Fibroblast of the aortic adventitia (primary cell): ENCODE measurements around the gene FAM181A. TPM values are rescaled to one million over a fixed set of nuclear protein-coding genes. Genes with fewer than 3 reads are reported as not detected.

Experiments
- DNase-seq: peaks from one replicate; pipeline ENCODE4 v3.0.0-alpha.2; 2010; ENCODE audit warnings: low read depth
- H3K4me3 ChIP-seq: 2 replicates; pipeline ENCODE4 v1.5.1; 2011; ENCODE audit warnings: low read depth, mild to moderate bottlenecking, control low read depth, low read length, moderate library complexity
- total RNA-seq: library from RNA; depleted of rRNA; stranded (reverse); fragments of >200 nt; gene quantifications from 2 replicates; pipeline ENCODE4 v1.2.3, GENCODE V29; 2012; ENCODE audit warnings: low replicate concordance
- TF ChIP-seq, protein P1 (sequence below): IDR thresholded peaks from 2 replicates; pipeline ENCODE4 v1.5.1; 2011; ENCODE audit warnings: mild to moderate bottlenecking, low read length, control low read depth, inconsistent platforms; ENCODE audit not compliant: insufficient read depth

Gene FAM181A
- total RNA-seq, result not detected in 2 replicates

DNA sequence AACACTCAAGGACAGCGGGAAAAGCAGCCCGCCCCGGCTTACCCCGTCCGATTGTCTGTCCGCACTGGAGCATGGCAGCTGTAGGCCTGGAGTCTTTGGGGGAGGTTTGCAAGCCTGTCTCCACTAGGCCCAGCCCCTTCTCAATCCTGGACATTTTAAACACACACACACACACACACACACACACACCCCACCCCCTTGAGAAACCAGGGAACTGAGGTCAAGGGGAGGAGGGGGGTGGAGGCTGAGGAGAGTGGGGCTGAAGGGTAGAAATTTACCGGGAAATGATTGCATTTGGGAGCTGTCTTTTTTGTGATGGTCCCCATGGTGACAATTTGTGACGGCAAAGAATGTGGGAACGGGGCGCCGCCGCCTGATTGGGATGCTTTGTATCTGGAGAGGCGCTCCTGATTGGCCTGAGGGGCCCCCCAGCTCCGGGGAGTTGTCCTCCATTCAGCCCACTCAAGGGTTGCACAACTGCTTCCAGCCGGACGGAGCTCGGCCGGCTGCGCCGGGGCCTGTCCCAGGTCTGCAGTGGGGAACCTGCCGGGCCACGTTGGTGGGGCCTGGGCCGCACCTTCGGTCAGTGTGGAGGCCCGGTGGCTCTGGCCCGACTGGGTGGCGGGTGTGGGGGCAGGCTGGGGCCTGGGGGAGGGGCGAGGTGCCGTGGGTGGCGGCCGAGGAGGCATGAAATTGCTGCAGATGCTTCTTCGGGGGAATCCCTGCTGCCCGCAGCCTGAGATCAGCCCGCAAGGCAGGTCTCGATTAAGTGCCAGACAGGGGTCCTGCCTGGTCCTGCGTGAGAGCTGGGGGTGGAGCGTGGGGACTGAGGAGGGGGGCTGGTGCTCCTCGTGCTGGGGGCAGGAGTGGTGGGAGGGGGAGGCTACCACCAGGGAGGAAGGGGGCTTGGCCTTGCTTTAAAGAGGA, at the start of gene FAM181A:
Gene FAM181A (plus strand): TSS at position 472 of the 927 bp plus-strand sequence. CDS start 942 bp downstream, outside the sequence.
- no peak within 1 kb of the TSS for H3K4me3 ChIP-seq
- TF ChIP-seq, protein P1, sequence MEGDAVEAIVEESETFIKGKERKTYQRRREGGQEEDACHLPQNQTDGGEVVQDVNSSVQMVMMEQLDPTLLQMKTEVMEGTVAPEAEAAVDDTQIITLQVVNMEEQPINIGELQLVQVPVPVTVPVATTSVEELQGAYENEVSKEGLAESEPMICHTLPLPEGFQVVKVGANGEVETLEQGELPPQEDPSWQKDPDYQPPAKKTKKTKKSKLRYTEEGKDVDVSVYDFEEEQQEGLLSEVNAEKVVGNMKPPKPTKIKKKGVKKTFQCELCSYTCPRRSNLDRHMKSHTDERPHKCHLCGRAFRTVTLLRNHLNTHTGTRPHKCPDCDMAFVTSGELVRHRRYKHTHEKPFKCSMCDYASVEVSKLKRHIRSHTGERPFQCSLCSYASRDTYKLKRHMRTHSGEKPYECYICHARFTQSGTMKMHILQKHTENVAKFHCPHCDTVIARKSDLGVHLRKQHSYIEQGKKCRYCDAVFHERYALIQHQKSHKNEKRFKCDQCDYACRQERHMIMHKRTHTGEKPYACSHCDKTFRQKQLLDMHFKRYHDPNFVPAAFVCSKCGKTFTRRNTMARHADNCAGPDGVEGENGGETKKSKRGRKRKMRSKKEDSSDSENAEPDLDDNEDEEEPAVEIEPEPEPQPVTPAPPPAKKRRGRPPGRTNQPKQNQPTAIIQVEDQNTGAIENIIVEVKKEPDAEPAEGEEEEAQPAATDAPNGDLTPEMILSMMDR, result no peak
- no peak for DNase-seq

DNA sequence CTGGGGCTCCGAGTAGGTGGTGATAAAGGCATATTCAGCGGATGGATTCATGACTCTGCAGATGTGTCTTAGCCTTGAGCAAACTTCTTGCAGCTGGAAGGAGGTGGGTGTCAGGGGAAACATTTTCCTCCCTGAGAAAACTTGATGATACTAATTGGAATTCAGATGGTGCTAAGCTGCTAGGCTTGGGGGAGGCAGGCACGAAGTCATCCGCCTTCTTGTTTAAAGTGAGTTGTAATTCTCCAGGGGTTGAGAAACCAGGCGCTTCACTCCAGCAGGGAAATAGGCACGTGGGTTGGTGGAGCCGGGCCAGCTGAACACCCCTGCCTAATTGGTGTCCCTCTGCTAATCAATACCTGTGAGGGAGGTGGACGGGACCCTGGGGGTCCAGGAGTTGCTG, 48.9 kb upstream of the FAM181A start:
- TF ChIP-seq, protein P1, result no peak
- no peak overlapping the region for H3K4me3 ChIP-seq
- no peak for DNase-seq

DNA sequence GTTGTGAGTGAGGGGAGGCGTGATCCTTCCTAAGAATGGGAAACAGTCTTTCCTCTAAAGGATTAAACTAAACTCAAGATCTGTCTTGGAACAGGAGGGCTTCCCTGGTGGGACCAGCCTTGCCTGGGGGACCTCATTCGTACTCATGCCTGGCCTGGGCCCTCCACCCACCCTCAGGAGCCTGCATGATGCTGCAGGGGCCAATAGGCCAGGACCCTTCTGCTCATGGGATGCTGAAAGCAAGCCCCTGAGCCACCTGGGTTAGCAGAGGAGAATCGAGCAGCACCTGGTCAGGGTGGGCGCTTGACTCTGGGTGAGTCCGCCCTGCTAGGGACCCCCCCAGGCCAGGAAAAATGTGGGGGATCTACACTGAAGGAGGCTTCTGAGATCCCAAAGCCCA, 48.3 kb upstream of the FAM181A start:
- TF ChIP-seq, protein P1, result no peak
- no peak overlapping the region for H3K4me3 ChIP-seq
- DNase-seq, result no peak

DNA sequence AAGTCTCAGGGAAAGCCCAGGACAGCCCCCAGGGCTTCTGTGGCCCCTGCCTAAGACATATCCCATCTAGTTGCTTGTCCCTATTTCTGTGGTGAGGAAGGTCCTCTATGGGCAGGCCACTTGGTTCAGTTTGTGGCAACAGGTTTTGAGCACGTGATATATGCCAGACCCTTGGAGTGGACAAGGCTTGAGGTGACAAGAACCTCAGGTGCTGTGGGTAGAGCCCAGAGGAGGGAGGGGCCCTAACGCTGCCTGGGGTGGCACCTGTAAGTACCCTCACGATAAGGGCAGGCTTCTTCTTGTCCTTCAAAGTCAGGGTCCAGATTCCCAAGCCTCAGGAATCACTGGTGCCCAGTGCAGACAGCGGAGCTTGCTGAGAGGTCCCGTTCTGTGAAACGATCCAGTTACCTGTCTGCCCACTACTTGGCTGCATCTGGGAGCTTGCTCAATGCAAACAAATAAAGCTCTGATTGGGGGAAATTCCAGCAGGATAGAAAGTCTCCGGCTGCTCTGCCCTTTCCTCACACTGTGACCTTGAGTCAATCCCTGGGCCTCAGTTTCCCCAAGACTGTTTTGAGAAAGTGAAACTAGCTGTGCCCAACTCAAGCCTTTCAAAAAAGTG, 47.7 kb upstream of the FAM181A start:
- TF ChIP-seq, protein P1, result no peak
- DNase-seq, result no peak
- no peak overlapping the region for H3K4me3 ChIP-seq

DNA sequence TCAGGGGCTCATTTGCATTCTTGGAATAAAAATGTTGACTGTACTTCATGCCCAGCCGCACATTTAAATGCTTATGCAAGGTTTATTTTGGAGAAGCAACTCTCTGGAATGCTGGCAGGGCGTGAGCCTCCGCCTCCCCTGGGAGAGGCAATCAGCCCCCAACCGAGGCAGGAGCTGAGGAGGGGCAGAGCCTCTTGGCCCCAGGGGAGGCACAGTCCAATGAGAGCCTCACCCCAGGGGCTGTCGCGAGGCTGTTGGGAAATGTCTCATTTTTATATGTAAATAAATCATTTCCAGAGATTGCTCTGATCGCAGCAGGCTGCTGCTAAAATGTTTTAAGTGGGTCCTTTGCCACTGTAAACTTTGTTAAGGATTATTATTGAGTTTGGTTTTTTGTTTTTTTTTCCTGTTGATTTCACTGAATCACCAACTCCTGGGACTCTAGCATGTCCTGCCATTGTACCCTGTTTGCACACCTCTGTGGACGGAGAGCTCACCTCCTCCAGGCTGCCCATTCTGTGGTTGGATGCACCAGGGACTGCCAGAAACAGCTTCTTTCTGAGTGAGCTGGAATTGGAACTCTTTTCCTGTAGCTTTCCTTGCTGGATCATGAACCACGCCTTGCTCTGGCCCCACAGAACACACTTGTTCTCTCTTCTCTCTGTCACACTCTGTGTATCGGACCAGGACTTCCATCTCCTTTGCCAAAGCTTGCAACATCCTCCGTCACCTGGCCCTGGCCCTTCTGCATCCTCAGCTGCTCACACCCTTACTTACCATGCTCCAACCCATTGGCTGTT, 46.9 kb upstream of the FAM181A start:
- TF ChIP-seq, protein P1, result no peak
- no peak overlapping the region for H3K4me3 ChIP-seq
- peak; percentile 63 for DNase-seq

DNA sequence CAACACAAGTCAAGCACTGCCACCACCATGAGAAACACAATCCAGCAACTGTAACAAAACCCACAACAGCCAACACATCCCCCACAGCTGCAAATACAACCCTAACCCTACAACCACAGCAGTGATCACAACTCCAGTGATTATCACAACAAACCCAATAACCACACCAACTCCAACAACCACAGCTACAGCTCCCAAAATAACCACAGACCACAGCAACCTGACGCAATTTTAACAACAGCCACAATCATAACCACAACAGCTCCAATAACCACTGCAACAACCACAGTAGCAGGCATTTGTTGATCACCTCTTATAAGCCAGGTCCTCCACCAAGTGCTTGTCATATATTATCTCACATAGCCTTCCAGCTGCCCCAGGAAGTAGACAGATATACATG, 42.2 kb upstream of the FAM181A start:
- TF ChIP-seq, protein P1, result no peak
- no peak overlapping the region for H3K4me3 ChIP-seq
- no peak for DNase-seq
